SJSA1 (cell line): Measurements from ENCODE around the gene MRAP. TPM values are rescaled to one million over a fixed set of nuclear protein-coding genes. Genes with fewer than 3 reads are reported as not detected.

Source experiments
- DNase-seq, 2 experiments: peaks; one replicate each; pipeline ENCODE4 v3.0.0-alpha.2; 2015 to 2020; ENCODE audit warnings: low spot score in 2 of 2, low read depth in 1 of 2
- H3K27ac ChIP-seq: fragments of 250-450 bp; sonication (Bioruptor Pico); 2 replicates; pipeline ENCODE4 v1.5.1; 2020; ENCODE audit warnings: mild to moderate bottlenecking, moderate library complexity
- H3K27me3 ChIP-seq: fragments of 250-450 bp; sonication (Bioruptor Pico); replicated peaks from 2 replicates; pipeline ENCODE4 v1.5.1; 2020; ENCODE audit warnings: mild to moderate bottlenecking, moderate library complexity
- H3K36me3 ChIP-seq: fragments of 250-450 bp; sonication (Bioruptor Pico); 2 replicates; pipeline ENCODE4 v1.5.1; 2020; ENCODE audit warnings: mild to moderate bottlenecking
- H3K4me1 ChIP-seq: fragments of 250-450 bp; sonication (Bioruptor Pico); replicated peaks from 2 replicates; pipeline ENCODE4 v1.6.1; 2021; ENCODE audit warnings: mild to moderate bottlenecking
- H3K4me3 ChIP-seq: fragments of 250-450 bp; sonication (Bioruptor Pico); 2 replicates; pipeline ENCODE4 v1.5.1; 2020; ENCODE audit warnings: mild to moderate bottlenecking
- H3K9me3 ChIP-seq: fragments of 250-450 bp; sonication (Bioruptor Pico); replicated peaks from 2 replicates; pipeline ENCODE4 v1.5.1; 2020; ENCODE audit warnings: mild to moderate bottlenecking
- total RNA-seq: library from RNA; depleted of rRNA; stranded (reverse); fragments of >200 nt; shearing (Covaris generic); gene quantifications from 2 replicates; pipeline ENCODE4 v1.2.3, GENCODE V29; 2014

Gene MRAP
- total RNA-seq, 1 experiment from 2014 or later, result not detected

DNA sequence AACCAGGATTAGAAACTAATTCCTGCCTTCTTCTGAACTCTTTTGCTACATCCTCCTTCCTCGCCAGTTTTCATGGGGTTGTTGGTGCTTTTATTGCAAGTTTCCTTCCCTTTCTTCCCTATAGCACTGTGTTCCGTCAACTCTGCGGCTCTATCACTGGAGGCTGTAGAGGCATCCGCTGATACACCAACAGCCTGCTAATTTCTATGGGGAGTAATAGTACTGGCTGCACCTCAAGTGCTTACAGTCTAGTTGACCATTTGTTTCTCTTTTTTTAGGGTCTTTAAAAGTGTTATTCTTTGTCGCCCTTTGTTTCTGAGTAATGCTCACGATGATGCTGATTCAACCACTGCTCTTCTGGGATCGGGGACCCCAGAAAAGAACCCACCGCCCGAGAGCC is 20.6 kb upstream of the MRAP start:
- peaks cover 19% of the 10 kb centered on the region for H3K36me3 ChIP-seq
- no peak overlapping the region for H3K27ac ChIP-seq
- peaks cover 10% of the 10 kb centered on the region for H3K4me1 ChIP-seq
- no peaks in the 10 kb centered on the region; the same call in 1 of the 2 replicates for H3K9me3 ChIP-seq
- H3K4me3 ChIP-seq, result peak overlapping the region; percentile 86
- no peaks in the 10 kb centered on the region for H3K27me3 ChIP-seq
- peak in 1 of 2 experiments; percentile 17 for DNase-seq

DNA sequence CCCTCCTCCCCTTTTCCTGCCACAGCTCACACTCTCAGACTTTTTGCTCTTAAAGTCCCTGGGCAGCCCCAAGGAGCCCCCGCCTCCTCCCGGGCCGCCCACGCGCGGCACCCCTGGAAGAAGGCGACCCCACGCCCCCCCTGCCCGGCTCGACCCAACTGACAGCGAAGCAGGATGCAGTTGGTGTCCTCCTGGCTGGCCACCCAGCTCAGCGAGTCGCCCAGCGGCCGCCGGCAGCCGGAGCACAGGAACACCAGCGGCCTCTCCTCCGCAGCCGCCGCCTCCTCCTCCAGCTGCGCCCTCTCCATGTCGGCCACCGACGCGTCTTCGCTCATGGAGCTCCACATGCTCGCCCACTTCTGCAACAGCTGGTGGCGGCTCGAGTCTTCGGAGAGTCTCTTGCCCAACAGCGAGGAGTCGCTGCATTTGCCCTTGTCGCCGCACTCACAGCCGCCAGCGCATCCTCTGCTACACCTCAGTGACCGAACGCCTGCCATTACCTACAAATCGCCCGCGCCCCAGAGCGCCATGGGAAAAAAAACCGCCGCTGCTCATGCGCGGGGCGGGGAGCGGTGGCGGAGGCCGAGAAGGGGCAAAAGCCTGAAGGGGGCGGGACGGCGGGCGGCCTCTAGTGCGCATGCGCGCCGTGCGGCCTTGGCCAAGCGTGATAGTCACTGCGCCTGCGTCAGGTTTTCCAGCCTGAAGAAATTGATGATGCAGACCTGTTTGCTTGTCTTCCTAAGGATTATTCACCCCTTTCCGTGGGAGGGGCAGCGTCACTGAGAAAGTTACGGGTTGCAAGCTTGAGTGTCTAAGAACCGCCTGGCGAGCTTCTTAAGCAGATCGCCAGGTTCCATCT is 19.9 kb upstream of the MRAP start, which contains the start of gene MIS18A:
Gene MIS18A (minus strand): TSS at position 532 of the 859 bp plus-strand sequence. CDS start 35 bp downstream, at position 497.
- no peaks in the 10 kb centered on the region for H3K27me3 ChIP-seq
- peak within 1 kb of the TSS; percentile 14; the same call in 1 of the 2 replicates for H3K27ac ChIP-seq
- peaks cover 14% of the 10 kb centered on the region for H3K36me3 ChIP-seq
- H3K4me3 ChIP-seq, result peak within 1 kb of the TSS; percentile 86
- peaks cover 10% of the 10 kb centered on the region for H3K4me1 ChIP-seq
- DNase-seq, result peak; percentile 95
- H3K9me3 ChIP-seq, result no peaks in the 10 kb centered on the region; the same call in 1 of the 2 replicates

DNA sequence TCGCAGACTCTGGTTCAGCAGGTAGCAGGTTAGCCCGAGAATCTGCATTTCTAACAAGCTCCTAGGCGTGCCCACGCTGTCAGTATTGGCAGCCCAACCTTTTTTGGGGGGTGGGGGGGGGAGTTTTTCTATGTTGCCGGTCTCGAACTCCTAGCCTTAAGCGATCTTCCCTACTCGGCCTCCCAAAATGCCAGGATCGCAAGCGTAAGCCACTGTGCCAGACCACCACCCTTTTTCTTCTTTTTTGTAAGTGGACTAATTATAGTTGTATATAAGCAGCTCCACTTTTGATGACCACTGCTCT is 19.3 kb upstream of the MRAP start:
- no peak for DNase-seq
- Histone ChIP-seq H3K4me1 (peaks cover 10% of the 10 kb centered on the region), H3K36me3 (peaks cover 11% of the 10 kb centered on the region), H3K4me3 (peak overlapping the region; percentile 86), H3K27me3 (no peaks in the 10 kb centered on the region), H3K27ac (no peak overlapping the region), H3K9me3 (no peaks in the 10 kb centered on the region; the same call in 1 of the 2 replicates)

DNA sequence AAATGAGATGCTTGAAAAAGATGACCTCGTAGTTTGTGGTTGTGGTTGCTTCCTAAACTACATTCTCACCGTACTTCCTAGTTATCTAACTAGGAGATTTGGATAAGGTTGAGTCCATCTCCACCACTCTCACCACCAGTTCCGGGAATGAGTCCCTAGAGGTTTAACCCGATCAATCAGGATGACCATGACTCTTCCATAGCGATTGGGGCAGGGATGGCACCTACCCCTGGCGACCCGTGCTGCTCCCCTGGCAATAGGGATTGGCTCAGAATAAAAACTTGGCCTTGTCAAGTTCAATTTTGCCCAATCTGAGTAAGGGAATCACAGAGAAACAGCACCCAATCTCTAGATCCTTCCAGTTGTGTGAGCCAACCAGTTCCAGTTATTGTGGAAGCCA is 17.1 kb upstream of the MRAP start:
- H3K4me1 ChIP-seq, result peaks cover 10% of the 10 kb centered on the region
- H3K4me3 ChIP-seq, result no peak overlapping the region
- no peak overlapping the region for H3K27ac ChIP-seq
- no peaks in the 10 kb centered on the region; the same call in 1 of the 2 replicates for H3K9me3 ChIP-seq
- no peaks in the 10 kb centered on the region for H3K27me3 ChIP-seq
- no peak for DNase-seq
- peaks cover 5% of the 10 kb centered on the region for H3K36me3 ChIP-seq

DNA sequence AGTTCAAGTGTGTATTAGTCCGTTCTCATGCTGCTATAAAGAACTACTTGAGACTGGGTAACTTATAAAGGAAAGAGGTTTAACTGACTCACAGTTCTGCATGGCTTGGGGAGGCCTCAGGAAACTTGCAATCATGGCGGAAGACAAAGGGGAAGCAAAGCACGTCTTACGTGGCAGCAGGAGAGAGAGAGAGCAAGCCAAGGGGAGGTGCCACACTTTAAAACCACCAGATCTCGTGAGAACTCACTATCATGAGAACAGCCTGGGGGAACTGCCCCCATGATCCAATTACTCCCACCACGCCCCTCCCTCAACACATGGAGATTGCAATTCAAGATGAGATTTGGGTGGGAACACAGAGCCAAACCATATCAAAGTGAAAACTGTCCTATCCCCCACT is 15.7 kb upstream of the MRAP start:
- no peak overlapping the region for H3K27ac ChIP-seq
- H3K4me1 ChIP-seq, result peaks cover 5% of the 10 kb centered on the region
- no peaks in the 10 kb centered on the region for H3K27me3 ChIP-seq
- H3K4me3 ChIP-seq, result no peak overlapping the region
- no peak for DNase-seq
- peaks cover 5% of the 10 kb centered on the region for H3K36me3 ChIP-seq
- H3K9me3 ChIP-seq, result no peaks in the 10 kb centered on the region; the same call in 1 of the 2 replicates

DNA sequence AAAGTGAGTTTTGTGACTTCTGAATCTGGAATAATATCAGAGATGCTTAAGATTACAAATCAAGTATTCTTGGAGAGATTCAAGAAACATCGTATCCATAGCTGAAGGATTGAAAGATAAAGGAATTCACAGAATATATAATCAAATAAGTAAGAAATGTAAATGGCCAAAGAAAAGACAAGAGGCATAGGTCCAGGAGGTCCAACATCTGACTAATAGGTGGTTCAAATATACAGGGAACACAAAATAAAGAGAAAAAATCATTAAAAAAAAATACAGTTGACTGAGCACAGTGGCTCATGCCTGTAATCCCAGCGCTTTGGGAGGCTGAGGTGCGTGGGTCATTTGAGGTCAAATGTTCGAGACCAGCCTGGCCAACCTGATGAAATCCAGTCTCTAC is 13.2 kb upstream of the MRAP start:
- Histone ChIP-seq H3K4me3 (no peak overlapping the region), H3K27ac (no peak overlapping the region)
- DNase-seq, result no peak

DNA sequence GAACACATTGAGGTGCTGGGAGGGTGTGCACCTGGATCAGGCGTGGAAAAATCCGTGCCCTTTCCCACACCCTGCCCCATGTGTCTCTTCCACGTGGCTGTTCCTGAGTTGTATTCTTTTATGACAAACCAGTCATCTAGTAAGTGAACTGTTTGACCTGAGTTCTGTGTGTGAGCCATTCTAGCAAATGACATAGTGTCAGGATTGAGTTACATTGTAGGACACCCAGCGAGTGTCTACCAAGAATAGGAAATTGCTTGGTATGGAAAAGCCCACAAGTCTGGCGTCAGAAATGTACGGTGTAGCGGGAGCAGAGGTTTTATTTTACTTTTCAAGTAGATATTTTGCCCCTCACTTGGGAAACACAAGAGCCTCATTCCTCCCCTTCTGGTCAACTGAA is 1.2 kb upstream of the MRAP start:
- no peak overlapping the region for H3K27ac ChIP-seq
- no peak overlapping the region for H3K4me3 ChIP-seq
- no peak for DNase-seq
- peaks cover 13% of the 10 kb centered on the region for H3K36me3 ChIP-seq
- H3K9me3 ChIP-seq, result no peaks in the 10 kb centered on the region
- no peaks in the 10 kb centered on the region for H3K27me3 ChIP-seq
- no peaks in the 10 kb centered on the region for H3K4me1 ChIP-seq

More for the DNA sequence above, 13.2 kb upstream of the MRAP start:
- no peaks in the 10 kb centered on the region for H3K36me3 ChIP-seq
- H3K27me3 ChIP-seq, result no peaks in the 10 kb centered on the region
- H3K9me3 ChIP-seq, result no peaks in the 10 kb centered on the region
- no peaks in the 10 kb centered on the region for H3K4me1 ChIP-seq

DNA sequence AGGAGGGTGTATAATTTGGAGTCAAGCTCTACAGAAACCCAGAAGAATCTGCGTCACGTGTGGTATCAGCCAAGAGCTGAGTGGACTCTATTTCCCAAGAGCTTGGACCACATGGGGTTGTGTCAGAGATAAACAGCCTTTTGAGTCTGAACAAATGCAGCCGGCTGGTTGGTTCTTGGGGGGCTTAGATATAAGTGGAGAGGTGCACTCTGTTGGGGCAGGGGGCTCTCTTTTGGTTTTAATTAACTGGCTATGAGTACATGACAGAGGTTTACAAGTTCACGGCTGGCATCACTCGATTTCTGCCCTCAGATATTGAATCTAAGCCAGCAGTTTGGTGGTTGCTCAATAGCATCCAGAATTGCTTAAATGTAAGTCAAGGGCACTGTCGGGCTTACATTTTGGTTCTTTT is 501 bp upstream of the MRAP start:
- Histone ChIP-seq H3K4me1 (no peaks in the 10 kb centered on the region), H3K4me3 (no peak overlapping the region), H3K36me3 (peaks cover 13% of the 10 kb centered on the region), H3K27ac (no peak overlapping the region), H3K27me3 (no peaks in the 10 kb centered on the region), H3K9me3 (no peaks in the 10 kb centered on the region)
- DNase-seq, result no peak

DNA sequence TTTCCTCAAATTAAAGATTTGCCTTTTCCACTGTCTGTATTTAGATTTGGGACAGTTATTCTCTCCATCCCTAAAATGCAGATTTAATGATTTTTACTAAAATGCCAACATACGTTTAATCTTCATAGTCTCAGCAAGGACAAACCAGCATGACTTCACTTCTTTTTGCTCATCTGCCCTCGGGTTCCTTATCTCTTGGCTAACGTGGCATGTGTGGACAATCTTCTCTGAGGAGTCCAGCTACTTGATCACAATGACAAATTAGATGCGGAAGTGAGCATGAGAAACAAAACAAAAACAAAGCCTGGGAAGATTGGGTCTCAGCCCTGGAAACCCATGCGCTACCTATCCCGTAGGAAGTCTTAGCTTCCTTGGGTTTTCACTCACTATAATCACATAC is 1.0 kb downstream of the MRAP start:
- Histone ChIP-seq H3K9me3 (no peaks in the 10 kb centered on the region), H3K4me3 (no peak overlapping the region), H3K27ac (no peak overlapping the region), H3K4me1 (no peaks in the 10 kb centered on the region), H3K36me3 (peaks cover 13% of the 10 kb centered on the region), H3K27me3 (no peaks in the 10 kb centered on the region)
- no peak for DNase-seq

DNA sequence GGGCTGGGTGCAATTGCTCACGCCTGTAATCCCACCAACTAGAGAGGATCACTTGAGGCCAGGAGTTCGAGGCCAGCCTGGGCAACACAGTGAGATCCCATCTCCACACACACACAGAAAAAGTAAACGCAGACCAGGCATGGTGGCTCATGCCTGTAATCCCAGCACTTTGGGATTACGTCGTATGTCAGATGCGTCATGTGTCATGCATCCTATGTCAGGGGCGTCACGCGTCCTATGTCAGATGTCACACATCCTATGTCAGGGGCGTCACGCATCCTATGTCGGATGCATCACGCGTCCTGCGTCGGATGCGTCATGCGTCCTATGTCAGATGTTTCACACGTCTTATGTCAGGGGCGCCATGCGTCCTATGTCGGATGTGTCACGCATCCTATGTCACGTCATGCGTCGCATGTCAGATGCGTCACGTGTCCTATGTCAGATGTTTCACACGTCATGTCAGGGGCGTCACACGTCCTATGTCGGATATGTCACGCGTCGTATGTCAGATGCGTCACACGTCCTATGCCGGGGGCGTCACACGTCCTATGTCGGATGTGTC is 1.5 kb downstream of the MRAP start:
- Histone ChIP-seq H3K27ac (no peak overlapping the region), H3K4me1 (no peaks in the 10 kb centered on the region), H3K27me3 (no peaks in the 10 kb centered on the region), H3K4me3 (no peak overlapping the region), H3K9me3 (no peaks in the 10 kb centered on the region), H3K36me3 (peaks cover 13% of the 10 kb centered on the region)
- DNase-seq, result no peak

DNA sequence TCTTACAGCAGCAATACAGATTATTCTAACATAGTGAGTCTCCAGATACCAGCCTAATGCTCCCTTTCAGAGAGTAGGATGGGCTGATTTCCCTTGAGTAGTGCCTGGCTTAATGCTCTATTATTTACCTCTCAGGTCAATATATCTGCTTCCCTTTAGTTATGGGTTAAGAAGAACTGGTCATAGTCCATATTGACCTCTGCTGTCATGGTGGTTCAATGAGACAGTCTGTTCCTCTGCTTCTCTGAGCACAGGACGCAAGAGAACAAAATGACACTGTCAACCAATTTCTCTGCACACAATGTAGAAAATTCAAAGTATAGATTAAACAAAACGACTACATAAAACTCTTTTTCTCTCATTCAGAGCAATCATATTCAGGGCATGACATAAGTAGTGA is 2.9 kb downstream of the MRAP start:
- Histone ChIP-seq H3K27me3 (no peaks in the 10 kb centered on the region), H3K4me3 (no peak overlapping the region), H3K9me3 (no peaks in the 10 kb centered on the region), H3K27ac (no peak overlapping the region), H3K4me1 (no peaks in the 10 kb centered on the region), H3K36me3 (peaks cover 18% of the 10 kb centered on the region)
- DNase-seq, result no peak

DNA sequence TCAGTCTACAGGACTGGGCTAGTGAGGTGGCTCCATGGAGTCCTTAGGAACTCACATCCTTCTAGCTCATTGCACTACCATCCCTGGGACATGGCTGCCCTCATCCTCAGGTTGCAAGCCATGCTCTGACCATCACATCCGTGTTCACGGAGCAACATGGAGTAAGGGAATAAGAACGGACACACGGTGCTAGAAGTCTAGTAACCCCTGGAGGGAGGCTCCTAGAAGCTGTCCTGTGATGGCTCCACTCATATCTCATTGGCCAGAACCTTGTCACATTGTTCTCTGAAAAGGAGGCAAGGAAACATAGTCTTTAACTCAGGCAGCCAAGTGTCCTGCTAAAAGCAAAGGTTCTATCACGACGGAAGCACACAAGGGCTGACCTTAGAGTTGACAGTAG is 3.9 kb downstream of the MRAP start:
- DNase-seq, result no peak
- Histone ChIP-seq H3K4me3 (no peak overlapping the region), H3K27ac (no peak overlapping the region)

DNA sequence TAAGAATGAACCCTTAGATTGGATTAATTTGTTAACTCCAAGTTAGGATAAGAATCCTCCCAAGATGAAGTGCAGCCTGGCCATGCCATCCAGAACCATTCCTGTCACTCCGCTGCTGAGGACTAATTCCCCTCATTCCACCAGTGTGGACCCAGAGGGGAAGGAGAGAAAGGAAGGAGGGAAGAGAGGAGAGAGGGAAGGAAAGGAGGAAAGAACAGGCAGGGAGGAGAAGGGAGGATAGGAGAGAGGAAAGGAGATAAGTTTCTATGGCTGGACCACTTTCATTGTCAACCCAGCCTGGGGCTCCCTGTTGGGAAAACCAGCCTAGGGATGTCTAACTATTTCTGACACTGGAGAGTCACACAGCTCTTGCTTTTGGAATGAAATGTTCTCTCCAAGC is 4.7 kb downstream of the MRAP start:
- DNase-seq, result no peak
- no peak overlapping the region for H3K27ac ChIP-seq
- H3K4me1 ChIP-seq, result no peaks in the 10 kb centered on the region
- H3K4me3 ChIP-seq, result no peak overlapping the region
- H3K9me3 ChIP-seq, result no peaks in the 10 kb centered on the region
- H3K36me3 ChIP-seq, result peaks cover 22% of the 10 kb centered on the region
- H3K27me3 ChIP-seq, result no peaks in the 10 kb centered on the region

More for the DNA sequence above, 3.9 kb downstream of the MRAP start:
- Histone ChIP-seq H3K36me3 (peaks cover 19% of the 10 kb centered on the region), H3K9me3 (no peaks in the 10 kb centered on the region), H3K4me1 (no peaks in the 10 kb centered on the region), H3K27me3 (no peaks in the 10 kb centered on the region)

DNA sequence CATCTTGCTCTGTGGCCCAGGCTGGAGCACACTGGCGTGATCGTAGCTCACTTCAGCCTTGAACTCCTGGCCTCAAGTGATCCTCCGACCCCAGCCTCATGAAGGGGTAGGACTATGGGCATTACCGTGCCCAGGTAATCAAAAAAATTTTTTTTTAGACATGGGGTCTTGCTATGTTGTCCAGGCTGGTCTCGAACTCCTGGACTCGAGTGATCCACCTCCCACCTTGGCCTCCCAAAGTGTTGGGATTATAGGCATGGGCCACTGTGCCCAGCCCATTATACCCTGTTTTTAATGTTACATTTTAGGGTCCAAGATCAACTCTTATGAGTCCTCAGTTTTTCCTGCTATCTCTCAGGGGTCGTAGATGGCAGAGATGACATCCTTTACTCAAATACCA is 6.3 kb downstream of the MRAP start:
- Histone ChIP-seq H3K27ac (no peak overlapping the region), H3K4me3 (no peak overlapping the region), H3K36me3 (peaks cover 27% of the 10 kb centered on the region), H3K27me3 (no peaks in the 10 kb centered on the region), H3K4me1 (no peaks in the 10 kb centered on the region), H3K9me3 (no peaks in the 10 kb centered on the region)
- no peak for DNase-seq
